GF-D8 (cell line): Measurements from ENCODE around the gene TMEM92.

Experiments used
- DNase-seq: peaks from one replicate; lab custom pipeline; 2025; lab: John Stamatoyannopoulos, UW

Gene TMEM92

DNA sequence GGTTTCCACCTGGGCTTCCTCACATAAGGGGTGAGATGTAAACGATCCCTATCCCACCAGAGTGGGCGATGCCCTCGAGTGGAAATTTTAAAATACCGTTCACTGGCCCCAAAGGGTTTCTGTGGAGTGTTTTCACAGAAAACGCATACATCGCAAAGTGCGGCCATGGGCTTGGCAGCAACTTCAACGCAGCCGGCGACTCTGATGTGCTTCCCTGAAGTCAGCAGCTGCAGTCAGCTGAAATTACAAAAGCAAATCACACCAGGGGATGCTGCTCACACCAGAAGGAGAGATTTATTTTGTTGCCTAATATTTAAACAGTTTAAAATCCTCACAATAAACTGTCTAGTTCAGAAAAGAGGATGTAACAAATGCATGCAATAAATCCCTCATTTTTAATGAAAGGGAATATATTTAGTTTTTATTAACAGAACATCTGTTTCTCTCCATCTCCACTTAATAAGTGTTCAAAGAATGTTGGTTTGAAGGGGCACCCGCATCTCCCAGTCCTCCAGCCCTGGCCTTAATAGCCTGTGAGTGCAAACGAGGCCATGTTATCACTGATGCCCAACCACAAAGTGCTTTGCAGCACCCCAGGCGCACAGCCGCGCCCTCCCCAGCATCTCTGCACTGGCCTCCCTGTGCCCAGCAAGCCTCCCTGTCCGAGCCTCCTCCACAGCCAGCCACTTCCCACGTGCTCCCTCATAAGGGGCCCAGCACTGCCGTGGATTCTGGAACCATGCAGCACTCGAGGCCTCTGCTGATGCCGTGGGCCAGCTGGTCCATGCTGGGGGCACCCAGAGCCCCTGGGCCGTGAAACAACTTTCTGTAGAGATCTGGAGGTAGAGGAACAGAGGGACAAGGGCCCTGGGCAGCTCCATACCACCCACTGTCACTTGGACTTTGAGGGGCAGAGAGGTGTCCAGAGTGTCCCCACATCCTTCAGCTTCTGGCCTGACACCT, 54.4 kb downstream of the TMEM92 start:
- DNase-seq: no peak

DNA sequence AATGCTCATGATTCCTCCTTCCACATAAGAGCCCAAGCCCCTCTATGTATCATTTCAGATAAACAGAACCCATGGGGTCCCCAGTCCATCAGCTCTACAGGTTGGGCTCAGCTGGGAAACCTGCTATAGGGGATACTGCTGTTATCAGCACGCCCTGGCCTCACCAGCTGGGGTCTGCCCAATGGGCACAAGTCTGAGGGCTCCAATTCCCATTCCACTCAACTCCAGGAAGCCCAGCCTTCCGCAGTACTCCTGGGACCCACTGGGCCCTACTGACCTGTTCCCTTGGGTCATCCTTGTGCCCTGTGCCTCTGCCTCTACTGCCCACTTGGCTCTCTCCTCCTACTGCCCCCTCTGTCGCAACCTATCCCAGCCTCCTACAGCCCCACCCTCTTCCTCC, 55.5 kb downstream of the TMEM92 start:
- DNase-seq: no peak

DNA sequence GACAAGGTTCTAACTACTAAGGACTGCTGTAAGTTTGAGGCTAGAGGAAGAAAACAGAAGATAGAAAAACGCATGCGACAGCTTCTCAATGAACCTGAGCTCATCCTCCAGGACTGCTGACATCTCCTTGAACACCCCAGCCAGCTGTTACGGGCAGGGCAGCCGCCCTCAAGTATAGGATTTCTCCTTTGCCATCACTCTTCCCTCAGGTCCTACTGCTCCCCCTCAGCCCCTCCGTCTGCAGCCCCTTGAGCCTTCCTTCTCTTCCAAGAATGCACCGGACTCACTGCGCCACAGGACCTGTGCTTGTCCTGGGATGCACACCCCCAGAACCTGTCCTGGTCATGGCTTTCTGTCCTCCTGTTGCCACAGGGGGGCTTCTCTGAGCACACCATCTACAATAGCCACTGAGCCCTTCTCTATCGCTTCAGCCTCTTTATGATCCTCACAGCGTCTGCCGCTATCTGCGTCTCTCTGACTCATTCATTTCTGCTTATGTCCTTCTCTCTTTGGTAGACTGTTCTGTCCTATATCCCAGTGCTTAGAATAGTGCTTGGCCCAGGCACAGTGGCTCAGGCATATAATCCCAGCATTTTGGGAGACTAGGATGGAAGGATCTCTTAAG, 56.0 kb downstream of the TMEM92 start:
- DNase-seq: no peak
